GM12864 (cell line): Measurements from ENCODE around the gene UGT1A1.

Experiments
- DNase-seq: peaks from one replicate; pipeline ENCODE4 v3.0.0-alpha.2; 2011; ENCODE audit warnings: low read depth
- H3K4me3 ChIP-seq: 2 replicates; pipeline ENCODE4 v1.5.1; 2011; ENCODE audit warnings: mild to moderate bottlenecking, low read depth, low read length, control low read depth
- CTCF ChIP-seq: IDR thresholded peaks from 2 replicates; pipeline ENCODE4 v1.5.1; 2011; ENCODE audit warnings: low read depth, mild to moderate bottlenecking, moderate library complexity, low read length, control low read depth, inconsistent platforms; ENCODE audit errors: missing control alignments

Gene UGT1A1

GRCh38 chr2:233760043-233760442 is at the start of gene UGT1A1:
UGT1A1 (plus strand) TSS chr2:233760270; CDS start chr2:233760288, 18 bp downstream.
- no peak within 1 kb of the TSS for H3K4me3 ChIP-seq
- DNase-seq = no peak
- no peak for TF ChIP-seq CTCF

GRCh38 chr2:233711312-233712008 is 48.6 kb upstream of the UGT1A1 start:
- DNase-seq = no peak
- peak; percentile 93 for TF ChIP-seq CTCF
- no peak overlapping the region for H3K4me3 ChIP-seq

GRCh38 chr2:233712611-233713261 is 47.3 kb upstream of the UGT1A1 start, which contains the start of gene UGT1A5:
UGT1A5 (plus strand) TSS chr2:233712907; CDS start chr2:233712992, 85 bp downstream.
- no peak within 1 kb of the TSS for H3K4me3 ChIP-seq
- TF ChIP-seq CTCF = no peak
- DNase-seq = no peak

GRCh38 chr2:233713262-233713615 is 46.8 kb upstream of the UGT1A1 start:
- H3K4me3 ChIP-seq = no peak overlapping the region
- no peak for DNase-seq
- no peak for TF ChIP-seq CTCF

GRCh38 chr2:233714121-233714520 is 45.9 kb upstream of the UGT1A1 start:
- no peak overlapping the region for H3K4me3 ChIP-seq
- DNase-seq = no peak
- TF ChIP-seq CTCF = no peak

GRCh38 chr2:233718552-233718951 is 41.5 kb upstream of the UGT1A1 start, which contains the start of gene UGT1A4:
UGT1A4 (plus strand) TSS chr2:233718736; CDS start chr2:233718821, 85 bp downstream.
- no peak for TF ChIP-seq CTCF
- DNase-seq = no peak
- H3K4me3 ChIP-seq = no peak within 1 kb of the TSS
